Right forelimb (tissue), 1 donor: Measurements from ENCODE around the gene SELENOF.
A peak's percentile ranks its signal among the peaks of the same experiment; 100 is the strongest.
"Not testable (repeated sequence)": the region's sequence is repeated elsewhere in the genome, so short reads cannot be mapped to it uniquely, and the experiment has no call there.

Experiments used
- DNase-seq: peaks from one replicate; pipeline ENCODE4 v3.0.0-alpha.2; 2018

SELENOF gene

GRCh38 chr1:86856196-86856595 lies 57.7 kb downstream of the SELENOF start:
- DNase-seq, result no peak

GRCh38 chr1:86854352-86854751 lies 59.6 kb downstream of the SELENOF start:
- DNase-seq, result no peak

GRCh38 chr1:86852782-86853408 lies 61.0 kb downstream of the SELENOF start:
- DNase-seq, result no peak

GRCh38 chr1:86852289-86852688 lies 61.6 kb downstream of the SELENOF start:
- no peak for DNase-seq

GRCh38 chr1:86849756-86850155 lies 64.2 kb downstream of the SELENOF start:
- no peak for DNase-seq

- DNase-seq, result no peak
Observed at GRCh38 chr1:86848654-86849053, 65.3 kb downstream of the SELENOF start.

- no peak for DNase-seq
Observed at GRCh38 chr1:86846164-86846647, 67.7 kb downstream of the SELENOF start.

GRCh38 chr1:86845514-86845913 lies 68.4 kb downstream of the SELENOF start:
- DNase-seq, result no peak

GRCh38 chr1:86841116-86841515 lies 72.8 kb downstream of the SELENOF start:
- DNase-seq, result no peak

- DNase-seq, result peak; percentile 55
Observed at GRCh38 chr1:86833461-86834215, 80.3 kb downstream of the SELENOF start.

GRCh38 chr1:86832433-86832832 lies 81.5 kb downstream of the SELENOF start:
- DNase-seq, result no peak

- no peak for DNase-seq
Observed at GRCh38 chr1:86829321-86829720, 84.6 kb downstream of the SELENOF start.

- no peak for DNase-seq
Observed at GRCh38 chr1:86828024-86828423, 85.9 kb downstream of the SELENOF start.

- DNase-seq, result no peak
Observed at GRCh38 chr1:86826856-86827255, 87.1 kb downstream of the SELENOF start.

- DNase-seq, result no peak
Observed at GRCh38 chr1:86825319-86825718, 88.6 kb downstream of the SELENOF start.

- no peak for DNase-seq
Observed at GRCh38 chr1:86823821-86824500, 90.0 kb downstream of the SELENOF start.

- DNase-seq, result no peak
Observed at GRCh38 chr1:86823386-86823785, 90.5 kb downstream of the SELENOF start.

- no peak for DNase-seq
Observed at GRCh38 chr1:86822459-86822858, 91.5 kb downstream of the SELENOF start.

- DNase-seq, result no peak
Observed at GRCh38 chr1:86821956-86822355, 92.0 kb downstream of the SELENOF start.

GRCh38 chr1:86819970-86820369 lies 94.0 kb downstream of the SELENOF start:
- not testable (repeated sequence) for DNase-seq

GRCh38 chr1:86817246-86817826 lies 96.6 kb downstream of the SELENOF start:
- DNase-seq, result not testable (repeated sequence)

GRCh38 chr1:86814118-86814517 lies 99.8 kb downstream of the SELENOF start:
- DNase-seq, result not testable (repeated sequence)
